Prostate gland (tissue), 2 donors: Measurements from ENCODE around the gene CCR2. TPM values are rescaled to one million over a fixed set of nuclear protein-coding genes. Genes with fewer than 3 reads are reported as not detected.

Source experiments
- DNase-seq: peaks from one replicate; pipeline ENCODE4 v3.0.0-alpha.2; 2019; ENCODE audit warnings: low spot score
- H3K27ac ChIP-seq, 2 donors: fragments of 200-600 bp; sonication (generic); 2 replicates each; pipeline ENCODE4 v1.5.1; 2017 to 2019
- H3K27me3 ChIP-seq: fragments of 200-600 bp; sonication (generic); replicated peaks from 2 replicates; pipeline ENCODE4 v1.5.1; 2019; ENCODE audit not compliant: insufficient read depth
- H3K36me3 ChIP-seq, 2 donors: fragments of 200-600 bp; sonication (generic); 1 replicate in 1 of 2; 2 replicates in 1 of 2; pipeline versions ENCODE4 v1.5.1 to v1.8.1; 2017 to 2019
- H3K4me1 ChIP-seq: fragments of 200-600 bp; sonication (generic); replicated peaks from 2 replicates; pipeline ENCODE4 v1.5.1; 2019
- H3K4me3 ChIP-seq, 2 donors: fragments of 200-600 bp; sonication (generic); 2 replicates each; pipeline ENCODE4 v1.5.1; 2017 to 2019
- H3K9me3 ChIP-seq: fragments of 200-600 bp; sonication (generic); 2 replicates; pipeline ENCODE4 v1.5.1; 2017
- POLR2A ChIP-seq: fragments of 450-650 bp; IDR thresholded peaks from one replicate; pipeline ENCODE4 v1.6.1; 2016; ENCODE audit warnings: antibody characterized with exemption, mild to moderate bottlenecking
- POLR2AphosphoS5 ChIP-seq: sonication (generic); formaldehyde crosslinking; IDR thresholded peaks from one replicate; pipeline ENCODE4 v1.6.1; 2017; ENCODE audit warnings: antibody characterized with exemption
- WGBS: methylation state at CpG from one replicate; pipeline ENCODE4 v1.1.5; 2018; 5-methylcytosine and 5-hydroxymethylcytosine counted together
- intact Hi-C: fragments of 100-400 bp; cut with DNase I; formaldehyde crosslinking; loops from one replicate; pipeline ENCODE4 v1.14.2; 2022
- total RNA-seq, 2 donors: library from RNA; depleted of rRNA; stranded (reverse); fragments of >200 nt; gene quantifications; one replicate each; pipeline ENCODE4 v1.1.0, GENCODE V29; 2016
- TF ChIP-seq, protein P1 (sequence below), 4 experiments: fragments of 200-600 bp in 2 of 4; fragments of 450-650 bp in 2 of 4; sonication (generic) in 2 of 4; IDR thresholded peaks; 1 replicate in 3 of 4; 2 replicates in 1 of 4; pipeline ENCODE4 v1.5.1; 2016 to 2019; ENCODE audit warnings: antibody characterized with exemption in 4 of 4, mild to moderate bottlenecking in 2 of 4, moderate library complexity in 2 of 4

The CCR2 gene
- total RNA-seq, 2 donors from 2014 or later, result 1.0 to 6.5 TPM

DNA sequence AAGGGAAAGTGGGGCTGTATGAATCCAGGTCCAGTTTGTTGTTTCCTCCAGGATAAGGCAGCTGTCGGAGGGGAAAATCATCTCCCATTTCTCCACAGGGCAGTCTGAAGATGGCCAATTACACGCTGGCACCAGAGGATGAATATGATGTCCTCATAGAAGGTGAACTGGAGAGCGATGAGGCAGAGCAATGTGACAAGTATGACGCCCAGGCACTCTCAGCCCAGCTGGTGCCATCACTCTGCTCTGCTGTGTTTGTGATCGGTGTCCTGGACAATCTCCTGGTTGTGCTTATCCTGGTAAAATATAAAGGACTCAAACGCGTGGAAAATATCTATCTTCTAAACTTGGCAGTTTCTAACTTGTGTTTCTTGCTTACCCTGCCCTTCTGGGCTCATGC lies 54.1 kb downstream of the CCR2 start:
- H3K36me3 ChIP-seq, result no peaks in the 10 kb centered on the region
- DNase-seq, result no peak
- 77% methylated on average over 7 of the region's 7 CpGs for WGBS
- H3K27ac ChIP-seq, result no peak overlapping the region
- peaks cover 2% of the 10 kb centered on the region for H3K4me1 ChIP-seq
- H3K4me3 ChIP-seq, result no peak overlapping the region
- no peak for TF ChIP-seq POLR2AphosphoS5
- TF ChIP-seq, protein P1, sequence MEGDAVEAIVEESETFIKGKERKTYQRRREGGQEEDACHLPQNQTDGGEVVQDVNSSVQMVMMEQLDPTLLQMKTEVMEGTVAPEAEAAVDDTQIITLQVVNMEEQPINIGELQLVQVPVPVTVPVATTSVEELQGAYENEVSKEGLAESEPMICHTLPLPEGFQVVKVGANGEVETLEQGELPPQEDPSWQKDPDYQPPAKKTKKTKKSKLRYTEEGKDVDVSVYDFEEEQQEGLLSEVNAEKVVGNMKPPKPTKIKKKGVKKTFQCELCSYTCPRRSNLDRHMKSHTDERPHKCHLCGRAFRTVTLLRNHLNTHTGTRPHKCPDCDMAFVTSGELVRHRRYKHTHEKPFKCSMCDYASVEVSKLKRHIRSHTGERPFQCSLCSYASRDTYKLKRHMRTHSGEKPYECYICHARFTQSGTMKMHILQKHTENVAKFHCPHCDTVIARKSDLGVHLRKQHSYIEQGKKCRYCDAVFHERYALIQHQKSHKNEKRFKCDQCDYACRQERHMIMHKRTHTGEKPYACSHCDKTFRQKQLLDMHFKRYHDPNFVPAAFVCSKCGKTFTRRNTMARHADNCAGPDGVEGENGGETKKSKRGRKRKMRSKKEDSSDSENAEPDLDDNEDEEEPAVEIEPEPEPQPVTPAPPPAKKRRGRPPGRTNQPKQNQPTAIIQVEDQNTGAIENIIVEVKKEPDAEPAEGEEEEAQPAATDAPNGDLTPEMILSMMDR (IDR thresholded peaks at IDR 0.05), result no peak
- TF ChIP-seq POLR2A, result no peak
- intact Hi-C loops, result no loop called here
- no peaks in the 10 kb centered on the region for H3K27me3 ChIP-seq
- H3K9me3 ChIP-seq, result no peaks in the 10 kb centered on the region

DNA sequence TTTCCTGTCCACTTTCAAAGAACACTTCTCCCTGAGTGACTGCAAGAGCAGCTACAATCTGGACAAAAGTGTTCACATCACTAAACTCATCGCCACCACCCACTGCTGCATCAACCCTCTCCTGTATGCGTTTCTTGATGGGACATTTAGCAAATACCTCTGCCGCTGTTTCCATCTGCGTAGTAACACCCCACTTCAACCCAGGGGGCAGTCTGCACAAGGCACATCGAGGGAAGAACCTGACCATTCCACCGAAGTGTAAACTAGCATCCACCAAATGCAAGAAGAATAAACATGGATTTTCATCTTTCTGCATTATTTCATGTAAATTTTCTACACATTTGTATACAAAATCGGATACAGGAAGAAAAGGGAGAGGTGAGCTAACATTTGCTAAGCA lies 54.9 kb downstream of the CCR2 start:
- intact Hi-C loops, result no loop called here
- Histone ChIP-seq H3K27ac (no peak overlapping the region), H3K9me3 (no peaks in the 10 kb centered on the region), H3K27me3 (no peaks in the 10 kb centered on the region), H3K36me3 (no peaks in the 10 kb centered on the region), H3K4me1 (peaks cover 2% of the 10 kb centered on the region), H3K4me3 (no peak overlapping the region)
- no peak for DNase-seq
- no peak for TF ChIP-seq POLR2AphosphoS5
- TF ChIP-seq, protein P1 (IDR thresholded peaks at IDR 0.05), result no peak
- TF ChIP-seq POLR2A, result no peak
- WGBS, result 90% methylated on average over 7 of the region's 7 CpGs

DNA sequence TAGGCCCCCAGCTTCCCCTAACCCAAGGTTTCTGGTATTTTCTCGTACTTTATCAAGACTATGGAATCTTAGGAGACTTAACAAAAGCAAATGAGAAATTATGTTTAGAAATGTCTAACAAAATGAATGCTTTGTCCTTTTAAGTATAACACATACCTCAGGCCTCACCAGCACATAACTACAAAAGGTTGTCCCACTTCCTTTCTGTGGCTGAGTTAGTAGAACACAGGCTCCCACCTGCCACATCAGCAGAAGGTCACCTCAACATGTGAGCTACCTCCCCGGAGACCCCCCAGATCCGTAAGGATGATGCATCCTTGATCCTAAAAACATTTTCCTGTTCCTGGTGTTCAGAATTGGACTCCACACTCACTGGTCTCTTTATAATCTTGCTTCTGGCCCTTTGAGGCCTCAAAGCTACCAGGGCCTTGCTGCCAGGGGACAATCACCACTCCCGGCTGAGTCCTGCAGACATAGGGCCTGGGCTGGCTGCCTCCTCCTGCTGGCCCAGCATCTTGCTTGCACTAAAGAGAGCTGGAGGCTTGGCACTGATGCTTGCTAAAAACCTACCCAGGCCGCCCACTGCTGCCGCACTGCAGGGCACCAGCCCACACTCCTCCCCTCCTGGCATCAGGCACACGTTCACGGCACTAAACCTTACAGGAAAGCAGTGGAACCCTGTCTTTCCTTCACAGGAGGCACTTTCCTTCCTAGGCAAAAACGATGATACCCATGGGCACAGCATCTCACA lies 56.0 kb downstream of the CCR2 start:
- Histone ChIP-seq H3K36me3 (no peaks in the 10 kb centered on the region), H3K4me1 (peaks cover 2% of the 10 kb centered on the region), H3K27ac (no peak overlapping the region), H3K4me3 (no peak overlapping the region), H3K9me3 (no peaks in the 10 kb centered on the region), H3K27me3 (no peaks in the 10 kb centered on the region)
- DNase-seq, result no peak
- WGBS, result 82% methylated on average over 9 of the region's 9 CpGs
- TF ChIP-seq, protein P1 (IDR thresholded peaks at IDR 0.05), result no peak
- TF ChIP-seq POLR2A, result no peak
- TF ChIP-seq POLR2AphosphoS5, result no peak
- intact Hi-C loops, result no loop called here

Other genes with a start within 250 kb of the CCR2 start
- gene CCR1, start 145.8 kb upstream of the CCR2 start, total RNA-seq, result 1 to 10 TPM in 1 of 2 donors, under 1 TPM in 1; 0.46 to 2.5 TPM
- not detected for gene CCR3, start 111.7 kb upstream of the CCR2 start, total RNA-seq
- under 1 TPM; 0.55 to 0.68 TPM for gene CCR5, start 16.8 kb downstream of the CCR2 start, total RNA-seq
- gene CCRL2, start 53.1 kb downstream of the CCR2 start, total RNA-seq, result under 1 TPM; 0.09 to 0.45 TPM
- gene LTF, start 110.8 kb downstream of the CCR2 start, total RNA-seq, result 100 to 1,000 TPM in 1 of 2 donors, 10 to 100 TPM in 1; 22.6 to 130 TPM
- gene RTP3, start 143.9 kb downstream of the CCR2 start, total RNA-seq, result under 1 TPM in 1 of 2 donors, not detected in 1; 0.68 TPM
- 1 to 10 TPM in 1 of 2 donors, under 1 TPM in 1; 0.45 to 1.6 TPM for gene LRRC2, start 212.2 kb downstream of the CCR2 start, total RNA-seq